ENCODE results near the gene GRK1. TPM values are rescaled to one million over a fixed set of nuclear protein-coding genes. Genes with fewer than 3 reads are reported as not detected.

GRK1 gene
- total and polyA plus RNA-seq, 2 of the 8 experiments (the other 6 are each of a cell fraction or from before 2014, with no cell fraction given) = 0.12 TPM; not detected in 1

- Histone ChIP-seq H3K79me2 (ENCODE audit: control insufficient read depth in 1 of 2, insufficient read depth in 2 of 2, low read length in 2 of 2) (no peaks in the 10 kb centered on the region), H3K4ac (replicated peaks; ENCODE audit: insufficient read length, low read depth, low read length) (peak overlapping the region; percentile 32), H3K36me3 (ENCODE audit: control insufficient read depth in 2 of 4, insufficient read depth in 4 of 4, low read length in 3 of 4) (no peaks in the 10 kb centered on the region), H3K9ac (replicated peaks in 1 of 4; ENCODE audit: extremely low read depth in 1 of 4, low read depth in 3 of 4, low read length in 3 of 4) (no peak overlapping the region), H4K8ac (ENCODE audit: extremely low read depth, insufficient read depth, low read length) (no peak overlapping the region; the same call in 1 of the 2 replicates), H3K27ac (ENCODE audit: low read depth, low read length) (no peak overlapping the region; the same call in 1 of the 2 replicates), H3K79me1 (ENCODE audit: low read depth, low read length) (no peaks in the 10 kb centered on the region), H3K14ac (ENCODE audit: insufficient read length) (no peak overlapping the region), H4K20me1 (replicated peaks in 1 of 2; ENCODE audit: control insufficient read depth in 1 of 2, insufficient read depth in 2 of 2, low read length in 2 of 2) (peaks cover 0 to 5% of the 10 kb centered on the region in 2 experiments), H2AK5ac (ENCODE audit: low read depth, low read length) (peak overlapping the region; percentile 1; the same call in 1 of the 2 replicates), H2BK120ac (replicated peaks; ENCODE audit: low read depth, low read length) (no peak overlapping the region), H2AFZ (ENCODE audit: low read length) (no peak overlapping the region), H4K5ac (ENCODE audit: insufficient read length, low read depth, low read length) (no peak overlapping the region), H2BK20ac (ENCODE audit: low read length) (no peak overlapping the region), H3K4me1 (replicated peaks in 1 of 4; ENCODE audit: control insufficient read depth in 3 of 4, insufficient read depth in 4 of 4, low read length in 3 of 4) (no peaks in the 10 kb centered on the region), H4K91ac (replicated peaks; ENCODE audit: insufficient read length, low read length) (peak overlapping the region; percentile 85), H3K18ac (ENCODE audit: extremely low read depth, low read length) (no peak overlapping the region), H2BK5ac (ENCODE audit: low read depth, low read length) (no peak overlapping the region; the same call in 1 of the 2 replicates), H3K23me2 (ENCODE audit: low read depth, low read length) (no peaks in the 10 kb centered on the region), H3K9me3 (ENCODE audit: insufficient read depth in 2 of 2, low read depth in 1 of 2, low read length in 1 of 2) (peaks cover 12 to 25% of the 10 kb centered on the region in 2 experiments; a peak in 3 of 4 replicates), H3K4me2 (ENCODE audit: insufficient read depth in 1 of 2, low read depth in 2 of 2, low read length in 2 of 2) (no peak overlapping the region), H3K4me3 (ENCODE audit: extremely low read depth in 1 of 4, insufficient read depth in 2 of 4, low read depth in 3 of 4, low read length in 4 of 4) (no peak overlapping the region), H3K27me3 (replicated peaks in 1 of 4; ENCODE audit: control insufficient read depth in 3 of 4, extremely low read depth in 1 of 4, insufficient read depth in 3 of 4, low read length in 3 of 4) (peaks cover 0 to 2% (median under 1%) of the 10 kb centered on the region in 4 experiments; a peak in 2 of 7 replicates), H3K23ac (ENCODE audit: insufficient read length) (no peak overlapping the region), H3K56ac (replicated peaks; ENCODE audit: insufficient read length, low read depth, low read length) (no peak overlapping the region), H2BK15ac (ENCODE audit: low read length) (no peak overlapping the region), H2BK12ac (ENCODE audit: low read depth, low read length) (no peak overlapping the region)
- 89% methylated on average over 25 of the region's 26 CpGs; no CpG with 5 or more reads in 1 of the 2 experiments for WGBS, 2 experiments (ENCODE audit: extremely low coverage in 1 of 2, insufficient coverage in 1 of 2, insufficient read length in 1 of 2, insufficient replicate concordance in 2 of 2, low coverage in 1 of 2, low lambda C conversion rate in 2 of 2, missing lambda C conversion rate in 1 of 2)
- DNase-seq (ENCODE audit: low read depth in 1 of 2, low spot score in 2 of 2) (no peak), FAIRE-seq (no peak)
- POLR2A ChIA-PET (ENCODE audit: partially characterized antibody) = no interaction called here
- CTCF ChIA-PET (ENCODE audit: partially characterized antibody) = interaction anchor here (1.1 kb wide), 1 partner anchor 82 kb away, joined by 3 read pairs; no protein-coding TSS in a partner anchor
- TF ChIP-seq BCL11A (IDR thresholded peaks at IDR 0.05; ENCODE audit: low read depth in 2 of 2, low read length in 2 of 2) = no peak
- TF ChIP-seq TAF1 (IDR thresholded peaks at IDR 0.05; ENCODE audit: low read depth, low read length) = no peak
- TF ChIP-seq CBX5 (IDR thresholded peaks at IDR 0.05; ENCODE audit: low read depth, low read length) = no peak
- TF ChIP-seq SIRT6 (IDR thresholded peaks at IDR 0.05; ENCODE audit: low read length) = no peak
- no peak for TF ChIP-seq RBBP5 (IDR thresholded peaks at IDR 0.05; ENCODE audit: borderline replicate concordance, low read depth, low read length)
- no peak for TF ChIP-seq TCF12 (IDR thresholded peaks at IDR 0.05; ENCODE audit: low read depth, low read length)
Observed at GRCh38 chr13:113734099-113734825, 67.2 kb downstream of the GRK1 start.
